Activated CD8-positive, alpha-beta memory T cell treated with anti-CD3 and anti-CD28 coated beads for 4 hours (primary cell): Measurements from ENCODE around the gene MVK.

ENCODE experiments used
- DNase-seq, 2 donors: peaks; one replicate each; pipeline ENCODE4 v3.0.0-alpha.2; 2020; ENCODE audit warnings: low read depth in 2 of 2

Gene MVK

GRCh38 chr12:109566424-109566823, 7.2 kb upstream of the MVK start:
- no peak for DNase-seq

GRCh38 chr12:109567296-109567695, 6.3 kb upstream of the MVK start:
- DNase-seq: no peak

GRCh38 chr12:109567967-109568366, 5.6 kb upstream of the MVK start:
- DNase-seq: no peak

GRCh38 chr12:109568486-109568885, 5.1 kb upstream of the MVK start:
- DNase-seq: no peak

GRCh38 chr12:109571773-109572505, 1.7 kb upstream of the MVK start:
- DNase-seq: no peak

GRCh38 chr12:109572506-109572845, 1.1 kb upstream of the MVK start:
- DNase-seq: no peak

GRCh38 chr12:109573914-109574244, 285 bp downstream of the MVK start:
- no peak for DNase-seq

- DNase-seq: no peak
Observed at GRCh38 chr12:109575683-109576082, 2.1 kb downstream of the MVK start.

GRCh38 chr12:109577311-109577710, 3.7 kb downstream of the MVK start:
- DNase-seq: no peak

GRCh38 chr12:109578330-109578927, 4.8 kb downstream of the MVK start:
- no peak for DNase-seq

GRCh38 chr12:109579639-109580038, 6.0 kb downstream of the MVK start:
- DNase-seq: no peak

- DNase-seq: no peak
Observed at GRCh38 chr12:109580272-109580671, 6.7 kb downstream of the MVK start.

- DNase-seq: no peak
Observed at GRCh38 chr12:109580684-109581333, 7.2 kb downstream of the MVK start.

GRCh38 chr12:109581334-109581691, 7.7 kb downstream of the MVK start:
- DNase-seq: no peak

- DNase-seq: no peak
Observed at GRCh38 chr12:109581856-109582255, 8.3 kb downstream of the MVK start.

- no peak for DNase-seq
Observed at GRCh38 chr12:109582636-109583035, 9.0 kb downstream of the MVK start.

- no peak for DNase-seq
Observed at GRCh38 chr12:109583733-109584132, 10.1 kb downstream of the MVK start.

- DNase-seq: no peak
Observed at GRCh38 chr12:109586385-109587296, 13.0 kb downstream of the MVK start.

- no peak for DNase-seq
Observed at GRCh38 chr12:109587921-109588320, 14.3 kb downstream of the MVK start.

GRCh38 chr12:109588461-109589239, 15.1 kb downstream of the MVK start:
- no peak for DNase-seq

GRCh38 chr12:109589240-109589590, 15.6 kb downstream of the MVK start:
- no peak for DNase-seq
